Measurements from ENCODE around the gene TSPAN17. TPM values are rescaled to one million over a fixed set of nuclear protein-coding genes. Genes with fewer than 3 reads are reported as not detected.

TSPAN17 gene
- polyA plus RNA-seq, 1 of the 3 experiments (the other 2 are of a cell fraction) = 61.7 TPM

- TF ChIP-seq FOXM1 (IDR thresholded peaks at IDR 0.05; ENCODE audit: low read depth) = no peak
Observed at GRCh38 chr5:176624938-176625337, 22.3 kb upstream of the TSPAN17 start (continued).

GRCh38 chr5:176625512-176625911 lies 21.8 kb upstream of the TSPAN17 start:
- Histone ChIP-seq H3K36me3 (replicated peaks in 1 of 2; ENCODE audit: control insufficient read depth in 1 of 2, insufficient read depth in 2 of 2, low read length in 1 of 2) (no peaks in the 10 kb centered on the region), H3K4me3 (ENCODE audit: low read depth in 2 of 2, low read length in 1 of 2) (no peak overlapping the region), H3K79me2 (ENCODE audit: insufficient read depth) (no peaks in the 10 kb centered on the region), H3K9me2 (no peaks in the 10 kb centered on the region), H3K4me1 (ENCODE audit: control insufficient read depth in 1 of 2, insufficient read depth in 2 of 2, low read depth in 1 of 2, low read length in 1 of 2) (peaks cover 0 to 13% of the 10 kb centered on the region in 2 experiments; a peak in 1 of 4 replicates), H4K20me1 (ENCODE audit: insufficient read depth) (no peaks in the 10 kb centered on the region), H3K4me2 (no peak overlapping the region), H3F3A (replicated peaks; ENCODE audit: insufficient read depth) (no peaks in the 10 kb centered on the region), H2AFZ (ENCODE audit: low read depth) (no peak overlapping the region), H3K9me3 (no peaks in the 10 kb centered on the region), H3K27ac (ENCODE audit: low read depth in 2 of 2, low read length in 1 of 2) (no peak overlapping the region), H3K27me3 (ENCODE audit: insufficient read depth) (peaks cover 13% of the 10 kb centered on the region), H3K9ac (no peak overlapping the region)
- POLR2A ChIA-PET = no interaction called here
- CTCF ChIA-PET = interaction anchor here (1.5 to 7.2 kb wide), 2 partner anchors 47 to 54 kb away, joined by 4 to 49 read pairs; no protein-coding TSS in a partner anchor
- WGBS (ENCODE audit: low lambda C conversion rate) = 68% methylated on average over 2 of the region's 2 CpGs
- TF ChIP-seq FOXM1 (IDR thresholded peaks at IDR 0.05; ENCODE audit: low read depth) (no peak), RAD21 (IDR thresholded peaks at IDR 0.05; ENCODE audit: low read length) (no peak), YY1 (IDR thresholded peaks at IDR 0.05; ENCODE audit: low read depth) (no peak), PBX3 (IDR thresholded peaks at IDR 0.05) (no peak), SMC3 (IDR thresholded peaks at IDR 0.05; ENCODE audit: low read depth, low read length) (no peak), RCOR1 (IDR thresholded peaks at IDR 0.05; ENCODE audit: low read length) (no peak), FOSL2 (IDR thresholded peaks at IDR 0.05; ENCODE audit: borderline replicate concordance, low read depth) (no peak), EP300 (IDR thresholded peaks at IDR 0.05; ENCODE audit: borderline replicate concordance in 1 of 2, low read depth in 1 of 2, low read length in 1 of 2) (no peak), POLR2AphosphoS5 (IDR thresholded peaks at IDR 0.05; ENCODE audit: low read depth, low read length) (no peak), USF1 (IDR thresholded peaks at IDR 0.05; ENCODE audit: borderline replicate concordance, low read depth) (no peak), MEF2A (IDR thresholded peaks at IDR 0.05; ENCODE audit: borderline replicate concordance, low read depth) (no peak), GATA2 (CRISPR knock-in tag; IDR thresholded peaks at IDR 0.05) (no peak), USF2 (IDR thresholded peaks at IDR 0.05; ENCODE audit: borderline replicate concordance, low read depth, low read length) (no peak), IRF3 (IDR thresholded peaks at IDR 0.05; ENCODE audit: low read depth, low read length) (no peak), GABPA (IDR thresholded peaks at IDR 0.05; ENCODE audit: low read depth) (no peak), RFX5 (IDR thresholded peaks at IDR 0.05; ENCODE audit: low read length) (no peak)
- no peak for DNase-seq
